ENCODE results near the gene KRABD2. TPM values are rescaled to one million over a fixed set of nuclear protein-coding genes. Genes with fewer than 3 reads are reported as not detected.

Gene KRABD2

Other genes starting within 250 kb of the KRABD2 start
- 22.9 TPM for gene PER1, start 224.3 kb downstream of the KRABD2 start, polyA plus RNA-seq (ENCODE audit: insufficient read length)
- 120 TPM for gene VAMP2, start 213.8 kb downstream of the KRABD2 start, polyA plus RNA-seq (ENCODE audit: insufficient read length)
- gene TMEM107, start 200.3 kb downstream of the KRABD2 start, polyA plus RNA-seq (ENCODE audit: insufficient read length), result 26.9 TPM
- 2.8 TPM for gene BORCS6, start 186.5 kb downstream of the KRABD2 start, polyA plus RNA-seq (ENCODE audit: insufficient read length)
- 49.9 TPM for gene AURKB, start 166.1 kb downstream of the KRABD2 start, polyA plus RNA-seq (ENCODE audit: insufficient read length)
- 40.1 TPM for gene CTC1, start 128.6 kb downstream of the KRABD2 start, polyA plus RNA-seq (ENCODE audit: insufficient read length)
- 53.8 TPM for gene PFAS, start 127.4 kb downstream of the KRABD2 start, polyA plus RNA-seq (ENCODE audit: insufficient read length)
- gene RANGRF, start 88.0 kb downstream of the KRABD2 start, polyA plus RNA-seq (ENCODE audit: insufficient read length), result 26.5 TPM
- gene SLC25A35, start 81.3 kb downstream of the KRABD2 start, polyA plus RNA-seq (ENCODE audit: insufficient read length), result 4.4 TPM
- 19.9 TPM for gene ARHGEF15, start 66.5 kb downstream of the KRABD2 start, polyA plus RNA-seq (ENCODE audit: insufficient read length)
- gene ODF4, start 36.9 kb downstream of the KRABD2 start, polyA plus RNA-seq (ENCODE audit: insufficient read length), result not detected
- 2,681 TPM for gene RPL26, start 6.5 kb upstream of the KRABD2 start, polyA plus RNA-seq (ENCODE audit: insufficient read length)
- gene RNF222, start 21.1 kb upstream of the KRABD2 start, polyA plus RNA-seq (ENCODE audit: insufficient read length), result 0.07 TPM
- 57.3 TPM for gene NDEL1, start 59.2 kb upstream of the KRABD2 start, polyA plus RNA-seq (ENCODE audit: insufficient read length)

All from left kidney (tissue), 1 donor.